Hepatocyte (in vitro differentiated cells): Measurements from ENCODE around the gene FDXACB1. TPM values are rescaled to one million over a fixed set of nuclear protein-coding genes. Genes with fewer than 3 reads are reported as not detected.

Experiments used
- DNase-seq: peaks from one replicate; pipeline ENCODE4 v3.0.0-alpha.2; 2016; ENCODE audit warnings: low spot score
- H2AFZ ChIP-seq: fragments of 200-600 bp; sonication (generic); 2 replicates; pipeline ENCODE4 v1.6.0; 2016; ENCODE audit warnings: antibody characterized with exemption, mild to moderate bottlenecking
- H3K27ac ChIP-seq: fragments of 200-600 bp; sonication (generic); 2 replicates; pipeline ENCODE4 v1.5.1; 2016; ENCODE audit warnings: mild to moderate bottlenecking
- H3K27me3 ChIP-seq: fragments of 200-600 bp; sonication (generic); 2 replicates; pipeline ENCODE4 v1.6.1; 2016
- H3K36me3 ChIP-seq: fragments of 200-600 bp; sonication (generic); replicated peaks from 2 replicates; pipeline ENCODE4 v1.5.1; 2016; ENCODE audit warnings: low read depth; ENCODE audit not compliant: insufficient read depth
- H3K4me1 ChIP-seq: fragments of 200-600 bp; sonication (generic); 2 replicates; pipeline ENCODE4 v1.5.1; 2016; ENCODE audit warnings: mild to moderate bottlenecking, moderate library complexity; ENCODE audit not compliant: insufficient read depth
- H3K4me2 ChIP-seq: fragments of 200-600 bp; sonication (generic); 2 replicates; pipeline ENCODE4 v1.6.0; 2016
- H3K4me3 ChIP-seq: fragments of 200-600 bp; sonication (generic); 2 replicates; pipeline ENCODE4 v1.5.1; 2016; ENCODE audit warnings: mild to moderate bottlenecking
- H3K79me2 ChIP-seq: fragments of 200-600 bp; sonication (generic); 2 replicates; pipeline ENCODE4 v1.6.0; 2017; ENCODE audit warnings: mild to moderate bottlenecking
- H3K9me2 ChIP-seq: fragments of 200-600 bp; sonication (generic); replicated peaks from 2 replicates; pipeline ENCODE4 v1.6.0; 2017; ENCODE audit warnings: mild to moderate bottlenecking; ENCODE audit not compliant: insufficient read depth
- H3K9me3 ChIP-seq: fragments of 200-600 bp; sonication (generic); 2 replicates; pipeline ENCODE4 v1.5.1; 2016; ENCODE audit warnings: low read depth, mild to moderate bottlenecking
- H4K20me1 ChIP-seq: fragments of 200-600 bp; sonication (generic); 2 replicates; pipeline ENCODE4 v1.6.0; 2016; ENCODE audit warnings: mild to moderate bottlenecking; ENCODE audit not compliant: insufficient read depth, poor library complexity, severe bottlenecking
- EZH2 ChIP-seq: fragments of 200-600 bp; sonication (generic); IDR thresholded peaks from 2 replicates; pipeline ENCODE4 v1.6.1; 2016; ENCODE audit warnings: antibody characterized with exemption, mild to moderate bottlenecking, borderline replicate concordance
- EZH2phosphoT487 ChIP-seq: fragments of 200-600 bp; sonication (generic); IDR thresholded peaks from one replicate; pipeline ENCODE4 v1.6.1; 2018; ENCODE audit warnings: antibody characterized with exemption, mild to moderate bottlenecking, low read depth, moderate library complexity; ENCODE audit not compliant: unreplicated experiment, severe bottlenecking
- WGBS: methylation state at CpG from one replicate; pipeline ENCODE4 v1.1.6; 2016; ENCODE audit warnings: low lambda C conversion rate; ENCODE audit errors: missing lambda C conversion rate; 5-methylcytosine and 5-hydroxymethylcytosine counted together
- polyA plus RNA-seq: library from polyadenylated mRNA; unstranded; fragments of >200 nt; fragmentation: Nextera tagmentation; extraction: Ambion mirVana; gene quantifications from 2 replicates; pipeline ENCODE4 v1.2.1, GENCODE V29; 2016
- small RNA-seq: library from RNA; depleted of rRNA; stranded (forward); fragments of <200 nt; gene quantifications from one replicate; pipeline ENCODE3, GENCODE V24; 2014
- total RNA-seq: library from RNA; depleted of rRNA; stranded (reverse); fragments of >200 nt; gene quantifications from 2 replicates; pipeline ENCODE4 v1.2.3, GENCODE V29; 2014
- TF ChIP-seq, protein P1 (sequence below): fragments of 200-600 bp; sonication (generic); IDR thresholded peaks from 2 replicates; pipeline ENCODE4 v1.5.1; 2016; ENCODE audit warnings: antibody characterized with exemption, mild to moderate bottlenecking; ENCODE audit not compliant: poor library complexity

FDXACB1 gene
- total and polyA plus RNA-seq, 2 experiments from 2014 or later: 0.64 to 2.3 TPM

- no peak overlapping the region for H3K4me3 ChIP-seq
- H4K20me1 ChIP-seq: no peaks in the 10 kb centered on the region
- H3K36me3 ChIP-seq: no peaks in the 10 kb centered on the region
- TF ChIP-seq EZH2phosphoT487 (no peak), EZH2 (no peak)
- TF ChIP-seq, protein P1, sequence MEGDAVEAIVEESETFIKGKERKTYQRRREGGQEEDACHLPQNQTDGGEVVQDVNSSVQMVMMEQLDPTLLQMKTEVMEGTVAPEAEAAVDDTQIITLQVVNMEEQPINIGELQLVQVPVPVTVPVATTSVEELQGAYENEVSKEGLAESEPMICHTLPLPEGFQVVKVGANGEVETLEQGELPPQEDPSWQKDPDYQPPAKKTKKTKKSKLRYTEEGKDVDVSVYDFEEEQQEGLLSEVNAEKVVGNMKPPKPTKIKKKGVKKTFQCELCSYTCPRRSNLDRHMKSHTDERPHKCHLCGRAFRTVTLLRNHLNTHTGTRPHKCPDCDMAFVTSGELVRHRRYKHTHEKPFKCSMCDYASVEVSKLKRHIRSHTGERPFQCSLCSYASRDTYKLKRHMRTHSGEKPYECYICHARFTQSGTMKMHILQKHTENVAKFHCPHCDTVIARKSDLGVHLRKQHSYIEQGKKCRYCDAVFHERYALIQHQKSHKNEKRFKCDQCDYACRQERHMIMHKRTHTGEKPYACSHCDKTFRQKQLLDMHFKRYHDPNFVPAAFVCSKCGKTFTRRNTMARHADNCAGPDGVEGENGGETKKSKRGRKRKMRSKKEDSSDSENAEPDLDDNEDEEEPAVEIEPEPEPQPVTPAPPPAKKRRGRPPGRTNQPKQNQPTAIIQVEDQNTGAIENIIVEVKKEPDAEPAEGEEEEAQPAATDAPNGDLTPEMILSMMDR: no peak
- no peak overlapping the region for H2AFZ ChIP-seq
- 85% methylated on average over 5 of the region's 5 CpGs for WGBS
- no peaks in the 10 kb centered on the region for H3K27me3 ChIP-seq
- H3K27ac ChIP-seq: no peak overlapping the region
- no peak for DNase-seq
- H3K4me2 ChIP-seq: no peak overlapping the region
- H3K9me2 ChIP-seq: no peaks in the 10 kb centered on the region
- no peaks in the 10 kb centered on the region for H3K79me2 ChIP-seq
- peaks cover 6% of the 10 kb centered on the region for H3K4me1 ChIP-seq
- no peaks in the 10 kb centered on the region for H3K9me3 ChIP-seq
Measured at GRCh38 chr11:111829185-111829968, 49.6 kb downstream of the FDXACB1 start.

GRCh38 chr11:111826322-111826950 lies 52.5 kb downstream of the FDXACB1 start:
- H3K9me2 ChIP-seq: no peaks in the 10 kb centered on the region
- no peak overlapping the region for H2AFZ ChIP-seq
- no peak for TF ChIP-seq EZH2phosphoT487
- TF ChIP-seq, protein P1: no peak
- TF ChIP-seq EZH2: no peak
- no peaks in the 10 kb centered on the region for H3K27me3 ChIP-seq
- no peaks in the 10 kb centered on the region for H4K20me1 ChIP-seq
- H3K4me2 ChIP-seq: no peak overlapping the region
- no peak overlapping the region for H3K4me3 ChIP-seq
- no peak overlapping the region for H3K27ac ChIP-seq
- no peaks in the 10 kb centered on the region for H3K36me3 ChIP-seq
- no peaks in the 10 kb centered on the region for H3K9me3 ChIP-seq
- WGBS: 90% methylated on average over 2 of the region's 2 CpGs
- no peaks in the 10 kb centered on the region for H3K4me1 ChIP-seq
- DNase-seq: no peak
- H3K79me2 ChIP-seq: no peaks in the 10 kb centered on the region

Small RNA genes lying within 50 kb of the gene (small RNA-seq; reads per million reads assigned to genes)
- gene C11orf52 (not detected), gene GNG5P3 (not detected), gene RNA5SP351 (not detected), gene RPL37AP8 (0.09 reads per million)

Other genes starting within 250 kb of the FDXACB1 start
- gene PPP2R1B, start 112.8 kb downstream of the FDXACB1 start, total RNA-seq: 41.0 and 43.5 TPM in 2 replicates
- gene PPP2R1B, start 112.8 kb downstream of the FDXACB1 start, polyA plus RNA-seq: 22.7 and 25.3 TPM in 2 replicates
- gene ALG9, start 7.6 kb downstream of the FDXACB1 start, total RNA-seq: 42.0 and 52.4 TPM in 2 replicates
- gene ALG9, start 7.6 kb downstream of the FDXACB1 start, polyA plus RNA-seq: 22.6 and 38.7 TPM in 2 replicates
- gene CFAP68, start 376 bp upstream of the FDXACB1 start, total RNA-seq: 21.1 and 24.6 TPM in 2 replicates
- 19.9 and 21.8 TPM in 2 replicates for gene CFAP68, start 376 bp upstream of the FDXACB1 start, polyA plus RNA-seq
- 15.7 and 20.5 TPM in 2 replicates for gene CRYAB, start 32.6 kb upstream of the FDXACB1 start, total RNA-seq
- gene CRYAB, start 32.6 kb upstream of the FDXACB1 start, polyA plus RNA-seq: 64.8 and 123 TPM in 2 replicates
- not detected in 2 replicates for gene HSPB2, start 33.6 kb upstream of the FDXACB1 start, total RNA-seq
- 0.19 and 0.29 TPM in 2 replicates for gene HSPB2, start 33.6 kb upstream of the FDXACB1 start, polyA plus RNA-seq
- 8.7 and 14.8 TPM in 2 replicates for gene C11orf52, start 39.7 kb upstream of the FDXACB1 start, total RNA-seq
- 21.1 and 23.7 TPM in 2 replicates for gene C11orf52, start 39.7 kb upstream of the FDXACB1 start, polyA plus RNA-seq
- 14.7 and 18.4 TPM in 2 replicates for gene DIXDC1, start 58.2 kb upstream of the FDXACB1 start, total RNA-seq
- 5.2 and 8.2 TPM in 2 replicates for gene DIXDC1, start 58.2 kb upstream of the FDXACB1 start, polyA plus RNA-seq
- 40.5 and 42.1 TPM in 2 replicates for gene DLAT, start 146.2 kb upstream of the FDXACB1 start, total RNA-seq
- 27.9 and 32.7 TPM in 2 replicates for gene DLAT, start 146.2 kb upstream of the FDXACB1 start, polyA plus RNA-seq
- gene PIH1D2, start 194.9 kb upstream of the FDXACB1 start, total RNA-seq: 0.60 and 1.7 TPM in 2 replicates
- 2.2 and 3.1 TPM in 2 replicates for gene PIH1D2, start 194.9 kb upstream of the FDXACB1 start, polyA plus RNA-seq
- gene NKAPD1, start 195.1 kb upstream of the FDXACB1 start, total RNA-seq: 21.2 and 24.6 TPM in 2 replicates
- 8.8 and 21.5 TPM in 2 replicates for gene NKAPD1, start 195.1 kb upstream of the FDXACB1 start, polyA plus RNA-seq
- 62.5 and 62.8 TPM in 2 replicates for gene TIMM8B, start 207.6 kb upstream of the FDXACB1 start, total RNA-seq
- 126 and 128 TPM in 2 replicates for gene TIMM8B, start 207.6 kb upstream of the FDXACB1 start, polyA plus RNA-seq
- gene SDHD, start 207.7 kb upstream of the FDXACB1 start, total RNA-seq: 151 and 152 TPM in 2 replicates
- 144 and 158 TPM in 2 replicates for gene SDHD, start 207.7 kb upstream of the FDXACB1 start, polyA plus RNA-seq